ENCODE measurements around the gene TMCO2. TPM values are rescaled to one million over a fixed set of nuclear protein-coding genes. Genes with fewer than 3 reads are reported as not detected.

TMCO2 gene
- total and polyA plus RNA-seq, 11 donors = not detected

- 93 to 94% (median 94%) methylated on average over 9 of the region's 9 CpGs for WGBS, 4 donors
- DNase-seq = no peak
- H3K4me1 ChIP-seq = peaks cover 0 to 4% (median 0%) of the 10 kb centered on the region in 12 donors
- no peak for ATAC-seq
- intact Hi-C loops (cut with DNase I) = no loop called here
- H3K27me3 ChIP-seq = peaks cover 0 to 14% (median 0%) of the 10 kb centered on the region in 9 donors
- TF ChIP-seq POLR2A (IDR thresholded peaks at IDR 0.05) (no peak), CTCF (IDR thresholded peaks at IDR 0.05) (no peak)
- H3K36me3 ChIP-seq = no peaks in the 10 kb centered on the region
- H3K27ac ChIP-seq = no peak overlapping the region
- no peaks in the 10 kb centered on the region for H3K9me3 ChIP-seq
- no peak overlapping the region for H3K4me3 ChIP-seq
These were observed 52.9 kb downstream of the TMCO2 start for GRCh38 chr1:40300651-40301050.

DNA sequence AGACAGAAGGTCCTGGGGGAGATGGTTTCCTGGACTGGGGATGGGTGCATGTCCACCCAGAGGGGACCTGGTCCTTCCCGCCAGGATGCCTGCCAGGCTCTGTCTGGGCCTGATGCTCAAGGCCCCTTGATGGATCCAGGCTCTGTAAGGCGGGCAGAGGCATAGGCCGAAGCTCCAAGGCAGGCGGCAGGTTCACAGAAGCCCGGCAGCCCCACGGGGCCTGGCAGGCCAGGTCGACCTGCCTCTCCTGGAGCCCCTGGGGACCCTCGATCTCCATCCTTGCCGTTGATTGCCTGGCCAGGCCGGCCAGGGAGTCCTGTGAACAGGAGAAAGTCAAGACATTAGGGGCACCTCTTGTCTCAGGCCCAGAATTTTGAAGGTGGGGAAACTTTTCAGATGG lies 53.3 kb downstream of the TMCO2 start:
- no peak for ATAC-seq
- H3K36me3 ChIP-seq = no peaks in the 10 kb centered on the region
- no peak overlapping the region for H3K4me3 ChIP-seq
- no peak overlapping the region for H3K27ac ChIP-seq
- H3K4me1 ChIP-seq = peaks cover 0 to 4% (median 0%) of the 10 kb centered on the region in 12 donors
- DNase-seq = no peak
- intact Hi-C loops (cut with DNase I) = no loop called here
- WGBS, 4 donors = 90 to 100% (median 92%) methylated on average over 1 to 10 of the region's 10 CpGs
- H3K27me3 ChIP-seq = peaks cover 0 to 14% (median 0%) of the 10 kb centered on the region in 9 donors
- no peaks in the 10 kb centered on the region for H3K9me3 ChIP-seq
- TF ChIP-seq CTCF (IDR thresholded peaks at IDR 0.05) (no peak), POLR2A (IDR thresholded peaks at IDR 0.05) (no peak)

Other genes starting within 250 kb of the TMCO2 start
- 100 to 1,000 TPM in 3 of 9 donors, 10 to 100 TPM in 6; 52.1 to 249 (median 69.9) TPM for gene CAP1, start 207.2 kb upstream of the TMCO2 start, total RNA-seq
- 100 to 1,000 TPM in 1 of 2 donors, 10 to 100 TPM in 1; 23.8 to 118 TPM for gene CAP1, start 207.2 kb upstream of the TMCO2 start, polyA plus RNA-seq
- 100 to 1,000 TPM in 1 of 9 donors, 10 to 100 TPM in 8; 22.8 to 106 (median 38.6) TPM for gene PPT1, start 150.7 kb upstream of the TMCO2 start, total RNA-seq
- 10 to 100 TPM; 32.0 to 47.9 TPM for gene PPT1, start 150.7 kb upstream of the TMCO2 start, polyA plus RNA-seq
- gene RLF, start 86.5 kb upstream of the TMCO2 start, total RNA-seq = 10 to 100 TPM in 8 of 9 donors, 1 to 10 TPM in 1; 9.1 to 14.5 (median 12.3) TPM
- 1 to 10 TPM; 2.7 to 8.0 TPM for gene RLF, start 86.5 kb upstream of the TMCO2 start, polyA plus RNA-seq
- 10 to 100 TPM; 26.6 to 43.4 (median 31.7) TPM for gene ZMPSTE24, start 10.3 kb downstream of the TMCO2 start, total RNA-seq
- 10 to 100 TPM; 20.3 to 45.8 TPM for gene ZMPSTE24, start 10.3 kb downstream of the TMCO2 start, polyA plus RNA-seq
- 1 to 10 TPM in 1 of 9 donors, under 1 TPM in 7, not detected in 1; 0.14 to 1.4 (median 0.50) TPM for gene COL9A2, start 69.3 kb downstream of the TMCO2 start, total RNA-seq
- under 1 TPM; 0.26 to 0.91 TPM for gene COL9A2, start 69.3 kb downstream of the TMCO2 start, polyA plus RNA-seq
- 10 to 100 TPM in 8 of 9 donors, 1 to 10 TPM in 1; 9.9 to 44.4 (median 12.9) TPM for gene SMAP2, start 125.8 kb downstream of the TMCO2 start, total RNA-seq
- 10 to 100 TPM in 1 of 2 donors, 1 to 10 TPM in 1; 8.9 to 24.5 TPM for gene SMAP2, start 125.8 kb downstream of the TMCO2 start, polyA plus RNA-seq
- gene ZFP69B, start 202.5 kb downstream of the TMCO2 start, total RNA-seq = 1 to 10 TPM in 5 of 9 donors, under 1 TPM in 4; 0.44 to 2.6 (median 1.1) TPM
- gene ZFP69B, start 202.5 kb downstream of the TMCO2 start, polyA plus RNA-seq = 1 to 10 TPM in 1 of 2 donors, under 1 TPM in 1; 0.42 to 1.5 TPM
- gene ZFP69, start 229.4 kb downstream of the TMCO2 start, total RNA-seq = 1 to 10 TPM in 8 of 9 donors, under 1 TPM in 1; 0.75 to 3.1 (median 2.0) TPM
- gene ZFP69, start 229.4 kb downstream of the TMCO2 start, polyA plus RNA-seq = 1 to 10 TPM; 1.4 to 1.7 TPM

Data from heart left ventricle (tissue), 16 donors.